ENCODE data around the gene FBXO46.
"Not testable (repeated sequence)": the region's sequence is repeated elsewhere in the genome, so short reads cannot be mapped to it uniquely, and the experiment has no call there.

The FBXO46 gene

DNA sequence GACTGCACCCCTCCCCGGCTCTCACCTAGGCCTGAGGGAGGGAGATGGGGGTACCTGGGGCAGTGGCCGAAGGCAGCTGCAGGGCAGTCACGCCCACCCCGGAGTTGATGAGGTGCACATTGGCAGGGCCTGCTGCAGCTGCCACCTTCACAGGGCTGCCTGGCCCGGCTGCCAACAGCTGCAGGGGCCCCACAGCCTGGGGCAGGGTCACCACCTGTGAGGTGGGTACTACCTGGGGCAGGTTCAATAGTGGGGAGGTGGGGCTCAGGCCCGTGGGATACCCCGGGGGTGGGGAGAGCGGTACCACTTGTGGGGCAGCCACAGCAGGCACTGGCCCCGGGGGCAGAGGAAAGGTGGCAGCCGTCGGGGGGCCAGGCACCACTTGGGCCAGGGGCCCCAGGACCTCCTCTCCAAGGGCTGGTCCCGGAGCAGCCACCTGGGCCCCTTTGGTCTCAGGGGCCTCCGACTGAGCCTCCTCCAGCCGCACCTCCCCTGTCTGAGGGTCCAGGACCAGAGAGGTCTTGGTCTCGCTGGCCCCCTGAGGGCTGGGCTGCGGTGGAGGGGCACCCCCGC lies 35.7 kb upstream of the FBXO46 start:
- no peak for DNase-seq

GRCh38 chr19:45765702-45766295 lies 35.1 kb upstream of the FBXO46 start:
- no peak for DNase-seq

DNA sequence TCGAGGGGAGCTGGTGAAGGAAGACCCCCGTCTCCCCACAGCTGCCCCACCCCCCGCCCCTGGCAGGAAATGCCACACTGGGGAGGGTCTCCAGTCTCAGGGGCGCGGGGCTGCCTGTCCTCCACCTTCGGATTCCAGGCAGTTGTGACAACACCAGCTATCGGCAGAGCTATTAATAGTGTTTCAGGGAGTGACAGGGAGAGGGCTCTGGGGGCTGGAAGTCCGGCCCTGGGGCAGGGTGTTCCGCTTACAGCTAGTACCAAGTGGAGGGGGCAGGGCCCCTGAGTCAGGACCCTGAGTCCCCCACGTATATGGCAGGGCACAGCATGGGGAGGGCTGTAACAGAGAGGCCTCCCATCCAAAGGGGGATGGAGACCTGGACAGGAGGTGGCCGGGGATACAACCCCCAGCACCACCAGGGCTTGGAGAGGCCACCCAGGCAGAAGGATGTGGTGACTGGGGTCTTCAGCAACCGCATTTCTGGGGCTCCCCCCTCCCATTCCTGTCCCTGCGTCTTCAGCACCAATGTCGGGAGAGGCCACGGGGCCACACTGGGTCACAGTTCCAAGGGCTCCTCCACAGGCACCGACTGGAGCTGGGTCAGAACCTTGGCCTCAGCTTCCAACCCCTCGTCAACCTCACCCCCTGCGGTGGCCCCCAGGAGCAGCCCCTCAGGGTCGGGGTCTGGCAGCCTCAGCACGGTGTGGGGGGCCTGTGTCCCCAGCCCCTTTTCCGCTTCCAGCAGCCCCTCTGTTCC lies 34.4 kb upstream of the FBXO46 start:
- no peak for DNase-seq

GRCh38 chr19:45764475-45764874 lies 33.8 kb upstream of the FBXO46 start:
- DNase-seq, result no peak

DNA sequence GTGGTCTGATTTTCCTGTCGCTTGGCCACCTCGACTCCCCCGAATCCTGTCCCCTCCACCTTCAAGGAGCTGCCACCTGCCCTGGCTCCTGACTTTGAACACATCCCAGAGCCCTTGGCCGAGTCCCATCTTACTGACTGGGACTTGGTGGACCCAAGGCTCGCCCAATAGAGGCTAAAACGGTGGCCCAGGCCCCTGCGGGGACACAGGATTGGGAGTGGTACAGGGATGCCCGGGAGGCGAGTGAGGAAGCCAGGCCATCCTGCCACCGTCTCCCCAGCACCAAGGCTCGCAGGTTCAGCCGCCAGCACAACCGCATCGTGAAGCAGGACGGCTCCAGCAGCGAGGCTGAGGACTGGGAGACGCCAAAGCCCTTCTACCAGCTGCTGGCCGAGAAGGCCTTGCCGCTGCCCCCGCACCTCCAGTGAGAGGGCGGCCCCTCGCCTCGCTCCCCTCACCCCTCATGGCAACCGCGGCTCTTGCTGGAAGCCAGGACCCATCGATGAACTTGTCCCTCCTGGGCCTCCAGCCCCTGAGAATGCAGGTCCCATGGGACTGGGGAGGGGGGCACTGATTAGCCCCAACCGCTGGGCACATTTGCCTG lies 33.1 kb upstream of the FBXO46 start:
- no peak for DNase-seq

DNA sequence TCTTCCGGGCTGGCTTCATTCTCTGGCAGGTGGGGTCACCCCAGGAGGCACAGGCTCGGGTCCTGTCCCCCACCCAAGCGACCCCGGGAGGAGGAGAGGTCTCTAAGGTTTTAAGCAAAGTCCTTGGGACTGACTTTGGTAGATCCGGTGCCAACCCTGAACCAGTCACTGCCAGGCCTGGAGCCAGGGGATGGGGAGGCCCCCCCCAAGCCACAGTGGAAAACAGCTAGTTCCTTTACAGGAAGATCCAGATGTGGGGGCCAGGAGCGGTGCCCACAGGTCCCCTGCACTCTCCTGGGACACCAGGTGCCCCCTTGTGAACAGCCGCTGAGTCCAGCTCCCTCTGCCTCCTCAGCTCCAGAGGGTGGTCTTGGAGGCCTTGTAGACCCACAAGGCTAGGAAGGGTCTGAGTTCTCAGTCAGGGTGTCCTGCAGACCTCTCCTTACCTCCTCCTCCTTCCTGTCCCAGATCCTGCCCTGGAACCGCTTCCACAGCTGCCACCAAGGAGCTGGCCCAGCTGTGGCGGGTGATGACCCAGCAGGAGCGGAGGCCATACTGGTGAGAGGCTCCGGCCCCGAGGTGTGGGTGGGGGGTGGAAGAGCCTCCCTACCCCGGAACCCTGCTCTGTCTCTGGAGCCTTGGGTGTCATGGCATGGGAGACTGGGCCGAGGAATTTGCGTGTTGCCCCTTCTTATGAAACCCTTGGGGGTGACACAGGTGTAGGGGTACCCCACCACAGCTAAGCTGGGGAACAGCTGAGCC lies 32.4 kb upstream of the FBXO46 start:
- no peak for DNase-seq

DNA sequence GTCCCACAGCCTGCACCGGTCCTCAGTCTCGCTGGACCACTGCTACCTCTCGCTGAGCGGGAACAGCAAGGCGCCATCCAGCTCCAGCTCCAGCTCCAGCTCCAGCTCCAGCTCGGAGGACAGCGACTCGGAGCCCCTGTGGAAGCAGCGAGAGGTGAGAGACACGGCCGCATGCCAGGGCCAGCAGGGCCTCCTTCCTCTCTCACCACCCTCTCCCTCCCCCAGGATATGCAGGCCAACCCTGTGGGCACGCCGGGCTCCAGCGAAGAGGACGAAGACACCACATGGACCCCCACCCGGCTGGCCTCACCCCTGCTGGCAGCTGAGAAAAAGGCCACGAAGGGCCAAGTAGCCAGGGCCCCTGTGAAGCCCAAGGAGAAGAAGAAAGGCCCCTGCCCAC lies 31.0 kb upstream of the FBXO46 start:
- DNase-seq, result no peak

DNA sequence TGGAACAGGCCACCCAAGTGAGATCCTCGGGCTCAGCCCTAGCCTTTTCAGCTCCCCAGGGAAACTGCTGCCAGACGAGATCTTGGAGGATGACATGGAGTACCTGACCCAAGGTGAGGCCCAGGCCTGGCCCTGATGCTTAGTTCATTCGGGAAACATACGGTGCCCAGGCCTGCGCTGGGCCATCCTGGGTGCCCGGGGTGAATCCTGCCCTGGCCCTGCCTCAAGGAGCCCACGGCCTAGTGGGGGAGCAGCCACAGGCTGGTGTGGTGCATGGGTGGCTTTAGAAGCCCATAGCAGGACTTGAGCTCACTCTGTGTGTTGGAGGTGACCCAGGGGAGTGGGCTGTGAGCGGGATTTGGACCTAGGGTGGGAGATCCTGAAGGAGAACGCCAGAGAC lies 28.2 kb upstream of the FBXO46 start:
- no peak for DNase-seq

DNA sequence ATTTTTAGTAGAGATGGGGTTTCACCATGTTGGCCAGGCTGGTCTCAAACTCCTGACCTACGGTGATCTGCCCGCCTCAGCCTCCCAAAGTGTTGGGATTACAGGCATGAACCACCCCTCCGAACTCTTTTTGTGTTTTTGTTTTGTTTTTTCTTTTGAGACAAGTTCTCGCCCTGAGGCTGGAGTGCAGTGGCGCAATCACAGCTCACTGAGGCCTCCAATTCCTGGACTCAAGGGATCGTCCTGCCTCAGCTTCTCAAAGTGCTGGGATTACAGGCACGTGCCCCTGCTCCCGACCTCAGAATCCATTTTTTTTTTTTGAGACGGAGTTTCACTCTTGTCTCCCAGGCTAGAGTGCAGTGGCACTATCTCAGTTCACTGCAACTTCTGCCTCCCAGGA lies 27.0 kb upstream of the FBXO46 start:
- DNase-seq, result no peak

DNA sequence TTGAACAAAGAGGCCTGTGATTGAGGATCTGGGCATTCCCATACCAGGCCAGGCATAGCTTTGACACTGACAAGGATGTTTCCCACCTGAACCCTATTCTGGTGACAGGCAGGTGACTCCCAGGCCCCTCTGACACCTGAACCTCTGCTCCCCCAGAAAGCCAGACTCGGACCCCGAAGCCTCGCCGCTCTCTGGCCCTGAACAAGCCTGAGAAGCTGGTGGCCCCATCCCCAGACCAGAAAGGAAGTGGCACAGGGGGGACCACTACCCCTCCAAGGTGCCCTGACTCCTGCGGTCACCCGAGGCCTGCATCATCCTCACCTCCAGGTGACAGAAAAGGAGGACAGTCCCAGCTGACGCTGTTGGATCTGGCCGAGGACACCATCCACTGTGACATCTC lies 23.6 kb upstream of the FBXO46 start:
- no peak for DNase-seq

DNA sequence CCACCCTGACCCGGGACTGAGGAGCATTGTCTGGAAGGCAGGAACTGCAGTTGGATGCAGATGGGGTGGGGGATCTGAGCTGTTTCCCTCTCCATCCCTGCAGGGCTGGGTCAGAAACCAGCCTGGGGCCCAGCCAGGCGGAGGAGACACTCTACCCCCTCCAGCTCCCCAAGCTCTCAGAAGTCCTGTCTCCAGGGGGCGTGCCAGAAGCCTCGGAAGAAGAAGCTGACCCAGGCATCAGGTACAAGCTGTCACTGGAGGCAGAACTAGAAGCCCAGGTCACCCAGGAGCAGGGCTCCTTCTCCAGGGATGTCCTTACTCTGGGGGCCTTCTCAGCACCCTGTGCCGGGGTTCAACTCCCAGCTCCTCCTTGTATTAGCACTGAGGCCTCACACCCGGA lies 22.9 kb upstream of the FBXO46 start:
- no peak for DNase-seq

DNA sequence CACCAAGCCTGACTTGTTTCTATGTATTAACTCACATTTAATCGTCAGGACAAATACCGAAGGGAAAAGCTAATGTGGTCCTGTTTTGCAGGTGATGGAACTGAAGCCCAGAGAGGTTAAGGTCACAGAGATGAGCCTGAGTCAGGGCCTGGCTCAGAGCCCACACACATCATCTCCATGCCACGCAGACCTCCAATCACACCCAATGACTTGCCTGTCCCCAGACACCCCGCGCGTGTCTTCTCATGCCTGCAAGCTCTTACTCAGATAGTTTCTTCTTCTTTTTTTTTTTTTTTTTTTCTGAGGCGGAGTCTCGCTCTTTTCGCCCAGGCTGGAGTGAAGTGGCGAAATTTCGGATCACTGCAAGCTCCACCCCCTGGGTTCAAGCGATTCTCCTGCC lies 21.9 kb upstream of the FBXO46 start:
- DNase-seq, result no peak

GRCh38 chr19:45751483-45751882 lies 20.8 kb upstream of the FBXO46 start:
- not testable (repeated sequence) for DNase-seq

GRCh38 chr19:45747513-45747912 lies 16.8 kb upstream of the FBXO46 start:
- no peak for DNase-seq

- DNase-seq, result no peak
Observed at GRCh38 chr19:45746866-45747265, 16.2 kb upstream of the FBXO46 start.

GRCh38 chr19:45745606-45746005 lies 14.9 kb upstream of the FBXO46 start:
- no peak for DNase-seq

- DNase-seq, result no peak
Observed at GRCh38 chr19:45742969-45743368, 12.3 kb upstream of the FBXO46 start.

GRCh38 chr19:45739498-45740439 lies 9.1 kb upstream of the FBXO46 start:
- peak; percentile 7 to 28 for DNase-seq

GRCh38 chr19:45733160-45733810 lies 2.6 kb upstream of the FBXO46 start, which contains the start of gene MEIOSIN:
Gene MEIOSIN (plus strand): TSS chr19:45733439. CDS start chr19:45735377, 1,938 bp downstream.
- no peak for DNase-seq

DNA sequence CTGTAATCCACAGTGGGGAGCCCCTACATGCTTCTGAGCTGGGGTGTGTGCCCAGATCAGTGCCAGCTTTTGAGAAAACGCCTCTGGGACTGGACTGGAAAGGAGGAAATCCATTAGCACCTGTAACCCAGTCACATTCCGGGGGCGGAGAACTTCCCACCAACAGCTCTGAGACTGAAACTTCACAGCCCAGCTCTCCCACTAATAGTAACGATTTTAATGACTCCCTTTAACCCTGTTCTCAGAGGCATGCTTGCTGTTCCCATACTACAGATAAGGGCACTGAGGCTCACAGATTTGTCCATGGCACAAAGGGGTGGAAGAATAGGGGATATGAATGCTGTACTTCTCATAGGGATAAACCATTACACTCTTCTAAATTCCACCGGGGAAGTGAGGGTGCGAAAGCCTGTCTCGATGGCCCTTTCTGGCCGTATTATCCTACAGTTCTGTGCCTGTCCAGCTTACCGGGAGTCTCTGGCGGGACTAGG lies 851 bp downstream of the FBXO46 start:
- peak in 1 of 2 experiments; percentile 31 for DNase-seq

DNA sequence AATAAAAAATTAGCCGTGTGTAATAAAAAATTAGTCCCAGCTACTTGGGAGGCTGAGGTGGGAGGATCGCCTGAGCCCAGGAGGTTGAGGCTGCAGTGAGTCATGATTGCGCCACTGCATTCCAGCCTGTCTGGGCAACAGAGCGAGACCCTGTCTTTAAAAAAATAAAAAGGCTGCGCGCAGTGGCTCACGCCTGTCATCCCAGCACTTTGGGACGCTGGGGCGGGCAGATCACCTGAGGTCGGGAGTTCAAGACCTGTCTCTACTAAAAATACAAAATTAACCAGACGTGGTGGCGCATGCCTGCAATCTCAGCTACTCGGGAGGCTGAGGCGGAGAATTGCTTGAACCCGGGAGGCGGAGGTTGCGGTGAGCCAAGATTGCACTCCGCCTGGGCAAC lies 2.0 kb downstream of the FBXO46 start:
- DNase-seq, result not testable (repeated sequence)
